ENCODE results near the gene RPLP2. TPM values are rescaled to one million over a fixed set of nuclear protein-coding genes. Genes with fewer than 3 reads are reported as not detected.
A peak's percentile ranks its signal among the peaks of the same experiment; 100 is the strongest.

RPLP2 gene
- total RNA-seq, 2 donors from 2014 or later, result 170 to 221 TPM

- no peak for ATAC-seq (ENCODE audit: insufficient number of reproducible peaks, low FRiP score, low read depth)
- no peaks in the 10 kb centered on the region for H3K27me3 ChIP-seq (replicated peaks; ENCODE audit: insufficient read depth)
- H3K4me1 ChIP-seq (ENCODE audit: control insufficient read depth in 1 of 2, low read depth in 2 of 2), result peaks cover 40 to 76% of the 10 kb centered on the region in 2 donors
- no peaks in the 10 kb centered on the region for H3K9me3 ChIP-seq
- TF ChIP-seq CTCF (IDR thresholded peaks at IDR 0.05), result no peak
- H3K27ac ChIP-seq, result peak within 1 kb of the TSS; percentile 97 to 99
- peak within 1 kb of the TSS; percentile 94 for H3K4me3 ChIP-seq
- H3K36me3 ChIP-seq, result peaks cover 15% of the 10 kb centered on the region
- DNase-seq (ENCODE audit: low spot score), result no peak
These were observed 22.9 kb downstream of the RPLP2 start, which contains the start of gene CD151 for GRCh38 chr11:832529-833113. CD151 (plus strand) TSS chr11:832952; CDS start chr11:836070, 3,118 bp downstream.

- no peak for TF ChIP-seq CTCF (IDR thresholded peaks at IDR 0.05)
- peaks cover 17% of the 10 kb centered on the region for H3K36me3 ChIP-seq
- no peaks in the 10 kb centered on the region for H3K27me3 ChIP-seq (replicated peaks; ENCODE audit: insufficient read depth)
- H3K27ac ChIP-seq, result peak overlapping the region; percentile 97 to 99
- DNase-seq (ENCODE audit: low spot score), result no peak
- no peaks in the 10 kb centered on the region for H3K9me3 ChIP-seq
- peak overlapping the region; percentile 94 for H3K4me3 ChIP-seq
- peak; percentile 15 for ATAC-seq (ENCODE audit: insufficient number of reproducible peaks, low FRiP score, low read depth)
- H3K4me1 ChIP-seq (ENCODE audit: control insufficient read depth in 1 of 2, low read depth in 2 of 2), result peaks cover 40 to 74% of the 10 kb centered on the region in 2 donors
These were observed 23.5 kb downstream of the RPLP2 start for GRCh38 chr11:833114-833791.

- Histone ChIP-seq H3K4me1 (ENCODE audit: control insufficient read depth in 1 of 2, low read depth in 2 of 2) (peaks cover 37 to 68% of the 10 kb centered on the region in 2 donors), H3K9me3 (no peaks in the 10 kb centered on the region), H3K4me3 (peak overlapping the region; percentile 94), H3K27ac (peak overlapping the region; percentile 97 to 99), H3K36me3 (peaks cover 23% of the 10 kb centered on the region), H3K27me3 (replicated peaks; ENCODE audit: insufficient read depth) (no peaks in the 10 kb centered on the region)
- ATAC-seq (ENCODE audit: insufficient number of reproducible peaks, low FRiP score, low read depth) (no peak), DNase-seq (ENCODE audit: low spot score) (no peak)
- no peak for TF ChIP-seq CTCF (IDR thresholded peaks at IDR 0.05)
These were observed 24.1 kb downstream of the RPLP2 start for GRCh38 chr11:833849-834311.

GRCh38 chr11:834371-835316 is 24.9 kb downstream of the RPLP2 start:
- peaks cover 30% of the 10 kb centered on the region for H3K36me3 ChIP-seq
- DNase-seq (ENCODE audit: low spot score) (peak; percentile 62), ATAC-seq (ENCODE audit: insufficient number of reproducible peaks, low FRiP score, low read depth) (peak; percentile 24)
- TF ChIP-seq CTCF (IDR thresholded peaks at IDR 0.05), result no peak
- H3K9me3 ChIP-seq, result no peaks in the 10 kb centered on the region
- peaks cover 32 to 60% of the 10 kb centered on the region in 2 donors for H3K4me1 ChIP-seq (ENCODE audit: control insufficient read depth in 1 of 2, low read depth in 2 of 2)
- peak overlapping the region; percentile 94 for H3K4me3 ChIP-seq
- H3K27me3 ChIP-seq (replicated peaks; ENCODE audit: insufficient read depth), result no peaks in the 10 kb centered on the region
- H3K27ac ChIP-seq, result peak overlapping the region; percentile 97 to 99

Measured in thoracic aorta (tissue), 2 donors.